ENCODE results near the gene LDB2.

- TF ChIP-seq CTCF (IDR thresholded peaks at IDR 0.05; ENCODE audit: low read length) (no peak), EZH2 (optimal IDR thresholded peaks at IDR 0.05; ENCODE audit: low read depth, low read length) (no peak)
Observed at GRCh38 chr4:16835597-16836247, 62.7 kb downstream of the LDB2 start.

Data from MM.1S (cell line).